DND-41 (cell line): ENCODE results near the gene TMEM207.

Source experiments
- ATAC-seq: fragments of 200-7000 bp; cut with Tn5 transposase; 3 replicates; pipeline ENCODE4 v1.9.1; 2021; ENCODE audit warnings: low read depth; ENCODE audit not compliant: insufficient read depth
- DNase-seq: peaks from one replicate; pipeline ENCODE4 v3.0.0-alpha.2; 2020
- H2AFZ ChIP-seq: 2 replicates; pipeline ENCODE4 v1.6.0; 2012; ENCODE audit warnings: low read depth, low read length
- H3K27ac ChIP-seq: 2 replicates; pipeline ENCODE4 v1.5.1; 2012; ENCODE audit warnings: low read length, inconsistent platforms
- H3K27me3 ChIP-seq: fragments of 200-600 bp; sonication (generic); 2 replicates; pipeline ENCODE4 v1.6.0; 2012; ENCODE audit warnings: low read length, mild to moderate bottlenecking, inconsistent platforms; ENCODE audit not compliant: insufficient read depth, poor library complexity
- H3K36me3 ChIP-seq: 2 replicates; pipeline ENCODE4 v1.5.1; 2012; ENCODE audit warnings: low read length, inconsistent platforms; ENCODE audit not compliant: insufficient read depth
- H3K4me1 ChIP-seq: 2 replicates; pipeline ENCODE4 v1.5.1; 2012; ENCODE audit warnings: mild to moderate bottlenecking, low read length; ENCODE audit not compliant: insufficient read depth
- H3K4me2 ChIP-seq: 2 replicates; pipeline ENCODE4 v1.6.0; 2012; ENCODE audit warnings: mild to moderate bottlenecking, moderate library complexity, low read length, inconsistent platforms; ENCODE audit not compliant: insufficient read depth
- H3K4me3 ChIP-seq, 2 experiments: fragments of 200-600 bp in 1 of 2; shearing (Covaris generic) in 1 of 2; 2 replicates each; pipeline ENCODE4 v1.5.1; 2012 to 2016; ENCODE audit warnings: inconsistent platforms in 2 of 2, low read length in 2 of 2, mild to moderate bottlenecking in 2 of 2, low read depth in 1 of 2, moderate library complexity in 1 of 2
- H3K79me2 ChIP-seq: 2 replicates; pipeline ENCODE4 v1.6.0; 2012; ENCODE audit warnings: low read length, inconsistent platforms; ENCODE audit not compliant: insufficient read depth
- H3K9ac ChIP-seq: 2 replicates; pipeline ENCODE4 v1.6.0; 2012; ENCODE audit warnings: low read depth, mild to moderate bottlenecking, inconsistent platforms, low read length, moderate library complexity
- H3K9me3 ChIP-seq: 2 replicates; pipeline ENCODE4 v1.5.1; 2012; ENCODE audit warnings: low read length, moderate library complexity, mild to moderate bottlenecking, inconsistent platforms; ENCODE audit not compliant: insufficient read depth, severe bottlenecking
- H4K20me1 ChIP-seq: 2 replicates; pipeline ENCODE4 v1.6.0; 2012; ENCODE audit warnings: low read length; ENCODE audit not compliant: insufficient read depth
- EZH2 ChIP-seq: IDR thresholded peaks from 3 replicates; pipeline ENCODE4 v1.6.1; 2012; ENCODE audit warnings: borderline replicate concordance, low read depth, mild to moderate bottlenecking, moderate library complexity, low read length, inconsistent platforms; ENCODE audit not compliant: severe bottlenecking
- TF ChIP-seq, protein P1 (sequence below): IDR thresholded peaks from 2 replicates; pipeline ENCODE4 v1.5.1; 2012; ENCODE audit warnings: borderline replicate concordance, low read length, moderate library complexity, mild to moderate bottlenecking; ENCODE audit not compliant: poor library complexity, severe bottlenecking; ENCODE audit errors: extremely low read depth

Gene TMEM207

DNA sequence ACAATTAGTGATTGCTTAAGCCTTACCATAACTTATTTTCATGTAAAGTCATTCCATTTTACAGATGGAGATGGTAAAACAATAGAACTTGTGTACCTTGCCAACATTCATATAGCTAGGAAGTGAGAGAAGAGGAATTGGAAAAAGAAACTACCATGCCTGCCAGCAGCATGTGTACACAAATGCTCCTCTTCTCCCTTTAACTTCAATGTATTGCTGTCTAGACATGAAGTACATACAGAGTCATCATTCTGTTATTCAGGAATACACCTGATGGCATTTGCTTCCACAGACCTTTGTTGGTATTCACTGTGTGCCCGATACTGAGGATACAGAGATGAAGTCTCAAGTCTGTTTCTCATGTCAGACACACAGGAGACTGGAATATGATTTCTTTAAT is 7.1 kb upstream of the TMEM207 start:
- Histone ChIP-seq H3K79me2 (no peaks in the 10 kb centered on the region), H2AFZ (no peak overlapping the region), H3K4me2 (no peak overlapping the region), H3K27ac (no peak overlapping the region), H3K9ac (no peak overlapping the region), H3K27me3 (no peaks in the 10 kb centered on the region), H3K4me1 (no peaks in the 10 kb centered on the region), H3K4me3 (no peak overlapping the region), H3K36me3 (no peaks in the 10 kb centered on the region), H3K9me3 (no peaks in the 10 kb centered on the region), H4K20me1 (no peaks in the 10 kb centered on the region)
- TF ChIP-seq, protein P1, sequence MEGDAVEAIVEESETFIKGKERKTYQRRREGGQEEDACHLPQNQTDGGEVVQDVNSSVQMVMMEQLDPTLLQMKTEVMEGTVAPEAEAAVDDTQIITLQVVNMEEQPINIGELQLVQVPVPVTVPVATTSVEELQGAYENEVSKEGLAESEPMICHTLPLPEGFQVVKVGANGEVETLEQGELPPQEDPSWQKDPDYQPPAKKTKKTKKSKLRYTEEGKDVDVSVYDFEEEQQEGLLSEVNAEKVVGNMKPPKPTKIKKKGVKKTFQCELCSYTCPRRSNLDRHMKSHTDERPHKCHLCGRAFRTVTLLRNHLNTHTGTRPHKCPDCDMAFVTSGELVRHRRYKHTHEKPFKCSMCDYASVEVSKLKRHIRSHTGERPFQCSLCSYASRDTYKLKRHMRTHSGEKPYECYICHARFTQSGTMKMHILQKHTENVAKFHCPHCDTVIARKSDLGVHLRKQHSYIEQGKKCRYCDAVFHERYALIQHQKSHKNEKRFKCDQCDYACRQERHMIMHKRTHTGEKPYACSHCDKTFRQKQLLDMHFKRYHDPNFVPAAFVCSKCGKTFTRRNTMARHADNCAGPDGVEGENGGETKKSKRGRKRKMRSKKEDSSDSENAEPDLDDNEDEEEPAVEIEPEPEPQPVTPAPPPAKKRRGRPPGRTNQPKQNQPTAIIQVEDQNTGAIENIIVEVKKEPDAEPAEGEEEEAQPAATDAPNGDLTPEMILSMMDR, result no peak
- no peak for TF ChIP-seq EZH2
- ATAC-seq (no peak), DNase-seq (no peak)

DNA sequence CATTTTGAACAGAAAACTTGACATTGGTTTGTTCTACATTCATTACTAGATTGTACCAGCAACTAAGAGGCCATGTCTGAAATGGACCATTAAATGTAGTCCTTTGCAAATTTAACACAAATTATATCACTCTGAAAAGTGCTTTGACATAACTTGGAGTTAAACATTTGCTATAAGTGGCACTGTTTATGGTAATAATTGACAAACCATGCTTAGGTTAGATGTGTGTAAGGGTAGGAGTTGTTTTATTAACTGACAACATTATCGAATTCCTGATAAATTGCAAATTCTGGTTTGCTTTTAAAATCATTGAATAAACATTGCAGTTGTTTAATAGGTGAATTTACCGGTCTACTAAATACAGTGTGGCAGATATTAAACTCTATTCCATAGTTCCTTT is 6.1 kb upstream of the TMEM207 start:
- no peaks in the 10 kb centered on the region for H3K79me2 ChIP-seq

DNA sequence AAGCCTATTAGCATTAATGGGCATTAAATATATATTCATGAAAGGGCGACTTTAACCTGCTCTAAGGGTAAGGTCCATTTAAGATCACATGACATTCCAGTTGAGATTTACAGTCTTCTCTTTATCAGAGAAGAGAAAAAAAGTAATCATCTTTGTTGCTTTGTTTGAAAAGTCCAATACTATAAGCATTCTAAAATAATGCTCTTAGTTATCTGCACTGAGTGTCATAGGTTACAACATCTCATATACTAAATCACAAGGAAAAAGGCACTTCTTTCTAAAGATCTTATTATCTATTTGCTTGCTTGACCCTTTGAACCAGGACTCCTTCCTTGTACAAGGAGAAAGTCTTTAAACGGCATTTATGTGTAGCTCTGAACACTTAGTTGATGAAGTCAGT is 1.4 kb downstream of the TMEM207 start:
- Histone ChIP-seq H3K4me3 (no peak overlapping the region), H3K9ac (no peak overlapping the region), H2AFZ (no peak overlapping the region), H3K4me2 (no peak overlapping the region), H3K9me3 (no peaks in the 10 kb centered on the region), H3K4me1 (peaks cover 15% of the 10 kb centered on the region), H3K79me2 (no peaks in the 10 kb centered on the region), H3K27ac (no peak overlapping the region), H3K27me3 (no peaks in the 10 kb centered on the region), H4K20me1 (no peaks in the 10 kb centered on the region), H3K36me3 (no peaks in the 10 kb centered on the region)
- DNase-seq, result no peak
- ATAC-seq, result no peak
- TF ChIP-seq, protein P1, result no peak
- no peak for TF ChIP-seq EZH2

More for the DNA sequence above, 6.1 kb upstream of the TMEM207 start:
- Histone ChIP-seq H3K4me1 (no peaks in the 10 kb centered on the region), H2AFZ (no peak overlapping the region), H3K36me3 (no peaks in the 10 kb centered on the region), H3K4me3 (no peak overlapping the region), H3K27ac (no peak overlapping the region), H4K20me1 (no peaks in the 10 kb centered on the region), H3K27me3 (no peaks in the 10 kb centered on the region), H3K9me3 (no peaks in the 10 kb centered on the region), H3K4me2 (no peak overlapping the region), H3K9ac (no peak overlapping the region)
- DNase-seq (no peak), ATAC-seq (no peak)
- TF ChIP-seq, protein P1, result no peak
- TF ChIP-seq EZH2, result no peak

DNA sequence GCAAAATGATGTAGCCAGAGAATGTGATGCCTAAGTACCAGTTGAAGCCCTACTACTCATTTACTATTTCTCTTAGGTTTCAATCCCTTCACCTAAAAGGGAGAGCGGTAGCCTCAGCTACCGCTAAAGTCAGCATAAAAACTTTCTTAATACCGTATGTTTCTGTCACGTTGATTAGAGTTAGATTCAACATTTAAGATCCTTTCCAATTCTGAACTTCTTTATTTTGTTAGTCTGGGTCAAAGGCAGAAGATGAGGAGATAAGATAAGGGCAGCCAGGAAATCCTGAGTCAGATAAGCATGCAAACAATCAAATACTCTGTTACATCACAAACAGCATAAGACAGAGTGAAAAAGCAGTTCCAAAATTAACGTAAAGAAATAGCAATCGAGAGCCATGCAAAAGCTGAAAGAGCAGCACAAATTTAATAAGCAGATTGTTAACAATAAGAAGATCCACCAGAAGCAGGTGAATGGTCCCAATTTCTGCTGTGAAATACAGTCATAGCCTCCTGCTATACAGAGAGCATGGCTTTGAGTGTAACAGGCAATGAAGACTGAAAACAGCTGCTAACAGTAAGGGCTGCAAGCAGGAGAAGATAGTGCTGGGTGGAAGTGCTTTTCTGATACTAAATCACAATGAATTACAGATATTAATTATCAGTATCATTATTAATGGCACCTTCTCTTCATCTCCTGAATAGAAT is 3.0 kb downstream of the TMEM207 start:
- no peak for TF ChIP-seq EZH2
- TF ChIP-seq, protein P1, result no peak
- peak; percentile 72 for ATAC-seq
- Histone ChIP-seq H3K79me2 (no peaks in the 10 kb centered on the region), H4K20me1 (no peaks in the 10 kb centered on the region), H3K4me1 (peaks cover 15% of the 10 kb centered on the region), H3K36me3 (no peaks in the 10 kb centered on the region), H3K27ac (no peak overlapping the region), H3K9ac (no peak overlapping the region), H3K9me3 (no peaks in the 10 kb centered on the region), H3K27me3 (no peaks in the 10 kb centered on the region), H2AFZ (peak overlapping the region; percentile 63), H3K4me2 (peak overlapping the region; percentile 48), H3K4me3 (peak overlapping the region in 1 of 2 experiments; percentile 28; a peak in 1 of 4 replicates)
- DNase-seq, result no peak
